Measurements from ENCODE around the gene B4GALT3.

Gene B4GALT3

GRCh38 chr1:161164901-161165610 lies 12.3 kb downstream of the B4GALT3 start:
- H3K27ac ChIP-seq, result peak overlapping the region; percentile 72
- no peak for TF ChIP-seq ZFX (IDR thresholded peaks at IDR 0.05)
- TF ChIP-seq, protein P1, sequence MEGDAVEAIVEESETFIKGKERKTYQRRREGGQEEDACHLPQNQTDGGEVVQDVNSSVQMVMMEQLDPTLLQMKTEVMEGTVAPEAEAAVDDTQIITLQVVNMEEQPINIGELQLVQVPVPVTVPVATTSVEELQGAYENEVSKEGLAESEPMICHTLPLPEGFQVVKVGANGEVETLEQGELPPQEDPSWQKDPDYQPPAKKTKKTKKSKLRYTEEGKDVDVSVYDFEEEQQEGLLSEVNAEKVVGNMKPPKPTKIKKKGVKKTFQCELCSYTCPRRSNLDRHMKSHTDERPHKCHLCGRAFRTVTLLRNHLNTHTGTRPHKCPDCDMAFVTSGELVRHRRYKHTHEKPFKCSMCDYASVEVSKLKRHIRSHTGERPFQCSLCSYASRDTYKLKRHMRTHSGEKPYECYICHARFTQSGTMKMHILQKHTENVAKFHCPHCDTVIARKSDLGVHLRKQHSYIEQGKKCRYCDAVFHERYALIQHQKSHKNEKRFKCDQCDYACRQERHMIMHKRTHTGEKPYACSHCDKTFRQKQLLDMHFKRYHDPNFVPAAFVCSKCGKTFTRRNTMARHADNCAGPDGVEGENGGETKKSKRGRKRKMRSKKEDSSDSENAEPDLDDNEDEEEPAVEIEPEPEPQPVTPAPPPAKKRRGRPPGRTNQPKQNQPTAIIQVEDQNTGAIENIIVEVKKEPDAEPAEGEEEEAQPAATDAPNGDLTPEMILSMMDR (conservative IDR thresholded peaks at IDR 0.05), result no peak

DNA sequence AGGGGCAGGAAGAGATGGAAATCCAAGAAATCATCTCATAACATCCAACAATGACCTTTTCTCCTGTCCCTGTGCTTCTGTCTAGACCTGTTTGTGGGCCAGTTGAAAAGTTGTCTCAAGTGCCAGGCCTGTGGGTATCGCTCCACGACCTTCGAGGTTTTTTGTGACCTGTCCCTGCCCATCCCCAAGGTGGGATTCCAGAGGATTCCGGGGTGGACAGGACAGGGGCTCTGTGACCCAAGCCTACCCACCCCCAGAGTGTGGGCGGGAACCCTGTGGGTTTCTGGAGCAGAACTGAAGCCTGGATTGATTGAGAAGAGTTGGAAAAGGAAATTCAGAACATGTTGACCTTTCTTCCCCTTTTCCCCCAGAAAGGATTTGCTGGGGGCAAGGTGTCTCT lies 13.5 kb downstream of the B4GALT3 start:
- TF ChIP-seq, protein P1 (conservative IDR thresholded peaks at IDR 0.05), result no peak
- TF ChIP-seq ZFX (IDR thresholded peaks at IDR 0.05), result no peak
- H3K27ac ChIP-seq, result no peak overlapping the region

DNA sequence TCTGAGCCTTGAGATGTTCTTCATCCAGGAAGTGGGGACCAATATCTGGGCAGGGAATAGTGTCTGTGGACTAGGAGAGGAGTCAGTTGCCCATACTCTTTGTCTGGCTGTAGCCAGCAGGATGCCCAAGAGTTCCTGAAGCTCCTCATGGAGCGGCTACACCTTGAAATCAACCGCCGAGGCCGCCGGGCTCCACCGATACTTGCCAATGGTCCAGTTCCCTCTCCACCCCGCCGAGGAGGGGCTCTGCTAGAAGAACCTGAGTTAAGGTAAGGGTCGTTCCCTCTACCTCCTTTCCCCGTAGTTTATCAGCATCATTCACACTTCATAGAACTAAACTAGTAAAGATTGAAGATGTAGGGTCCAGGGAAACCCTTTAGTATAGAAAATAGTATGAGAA lies 14.5 kb downstream of the B4GALT3 start:
- TF ChIP-seq, protein P1 (conservative IDR thresholded peaks at IDR 0.05), result no peak
- TF ChIP-seq ZFX (IDR thresholded peaks at IDR 0.05), result no peak
- no peak overlapping the region for H3K27ac ChIP-seq

GRCh38 chr1:161162052-161162451 lies 15.3 kb downstream of the B4GALT3 start:
- H3K27ac ChIP-seq, result no peak overlapping the region
- TF ChIP-seq, protein P1 (conservative IDR thresholded peaks at IDR 0.05), result no peak
- TF ChIP-seq ZFX (IDR thresholded peaks at IDR 0.05), result no peak

- no peak for TF ChIP-seq ZFX (IDR thresholded peaks at IDR 0.05)
- TF ChIP-seq, protein P1 (conservative IDR thresholded peaks at IDR 0.05), result no peak
- H3K27ac ChIP-seq, result no peak overlapping the region
Observed at GRCh38 chr1:161161652-161162051, 15.7 kb downstream of the B4GALT3 start.

DNA sequence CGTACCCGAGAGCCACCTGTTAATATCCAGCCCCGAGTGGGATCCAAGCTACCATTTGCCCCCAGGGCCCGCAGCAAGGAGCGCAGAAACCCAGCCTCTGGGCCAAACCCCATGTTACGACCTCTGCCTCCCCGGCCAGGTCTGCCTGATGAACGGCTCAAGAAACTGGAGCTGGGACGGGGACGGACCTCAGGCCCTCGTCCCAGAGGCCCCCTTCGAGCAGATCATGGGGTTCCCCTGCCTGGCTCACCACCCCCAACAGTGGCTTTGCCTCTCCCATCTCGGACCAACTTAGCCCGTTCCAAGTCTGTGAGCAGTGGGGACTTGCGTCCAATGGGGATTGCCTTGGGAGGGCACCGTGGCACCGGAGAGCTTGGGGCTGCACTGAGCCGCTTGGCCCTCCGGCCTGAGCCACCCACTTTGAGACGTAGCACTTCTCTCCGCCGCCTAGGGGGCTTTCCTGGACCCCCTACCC lies 16.6 kb downstream of the B4GALT3 start:
- TF ChIP-seq ZFX (IDR thresholded peaks at IDR 0.05), result no peak
- TF ChIP-seq, protein P1 (conservative IDR thresholded peaks at IDR 0.05), result no peak
- no peak overlapping the region for H3K27ac ChIP-seq

GRCh38 chr1:161159913-161160243 lies 17.4 kb downstream of the B4GALT3 start:
- H3K27ac ChIP-seq, result peak overlapping the region; percentile 92
- TF ChIP-seq ZFX (IDR thresholded peaks at IDR 0.05), result no peak
- TF ChIP-seq, protein P1 (conservative IDR thresholded peaks at IDR 0.05), result no peak
